Measurements from ENCODE around the gene MYCBP. TPM values are rescaled to one million over a fixed set of nuclear protein-coding genes. Genes with fewer than 3 reads are reported as not detected.
"Not testable (repeated sequence)": the region's sequence is repeated elsewhere in the genome, so short reads cannot be mapped to it uniquely, and the experiment has no call there.

Gene MYCBP
- total RNA-seq, 1 experiment from 2014 or later, result 33.1 TPM

GRCh38 chr1:38915352-38915948, 42.3 kb upstream of the MYCBP start:
- Histone ChIP-seq H3K9ac (ENCODE audit: extremely low read depth, insufficient read length, low read length) (no peak overlapping the region), H4K5ac (ENCODE audit: insufficient read length, low read depth, low read length) (no peak overlapping the region), H4K91ac (ENCODE audit: insufficient read length, low read depth, low read length) (no peak overlapping the region), H2BK5ac (ENCODE audit: insufficient read length, low read length) (no peak overlapping the region), H3K4me1 (ENCODE audit: insufficient read depth, low read length) (no peaks in the 10 kb centered on the region), H3K4ac (ENCODE audit: low read depth, low read length) (no peak overlapping the region), H2BK12ac (ENCODE audit: insufficient read length, low read depth, low read length) (no peak overlapping the region), H2AFZ (ENCODE audit: low read length) (no peak overlapping the region), H3K23ac (ENCODE audit: insufficient read length, low read depth, low read length) (no peak overlapping the region), H3K27me3 (ENCODE audit: insufficient read depth, low read length) (no peaks in the 10 kb centered on the region), H2AK5ac (ENCODE audit: insufficient read length, low read length) (no peak overlapping the region), H3K18ac (ENCODE audit: insufficient read length, low read depth, low read length) (no peak overlapping the region), H3K4me2 (ENCODE audit: insufficient read depth, insufficient read length, low read length) (no peak overlapping the region), H2BK15ac (ENCODE audit: low read depth, low read length) (no peak overlapping the region), H2BK20ac (ENCODE audit: low read depth, low read length, poor library complexity, severe bottlenecking) (no peak overlapping the region), H2BK120ac (ENCODE audit: low read depth, low read length, poor library complexity, severe bottlenecking) (no peak overlapping the region), H4K20me1 (ENCODE audit: control insufficient read depth, insufficient read depth, insufficient read length) (no peaks in the 10 kb centered on the region), H4K8ac (replicated peaks; ENCODE audit: insufficient read length, low read depth, low read length) (no peak overlapping the region), H3T11ph (ENCODE audit: low read length) (no peak overlapping the region), H3K79me2 (ENCODE audit: insufficient read depth, low read length) (no peaks in the 10 kb centered on the region), H3K56ac (ENCODE audit: insufficient read length, low read depth, low read length) (no peak overlapping the region), H3K23me2 (ENCODE audit: insufficient read length, low read depth, low read length, poor library complexity, severe bottlenecking) (no peaks in the 10 kb centered on the region), H3K79me1 (ENCODE audit: insufficient read depth, low read depth, low read length, poor library complexity, severe bottlenecking) (no peaks in the 10 kb centered on the region), H3K9me3 (ENCODE audit: control insufficient read depth, low read depth, low read length) (no peaks in the 10 kb centered on the region), H3K27ac (ENCODE audit: insufficient read length, low read depth, low read length) (no peak overlapping the region), H3K14ac (ENCODE audit: insufficient read depth, low read length) (no peak overlapping the region)
- Mint-ChIP-seq H3K27me3 (ENCODE audit: low read depth) (no peaks in the 10 kb centered on the region), H3K4me1 (peaks cover 6% of the 10 kb centered on the region in 2 experiments), H3K4me3 (no peak overlapping the region), H3K36me3 (ENCODE audit: insufficient read depth in 1 of 3, low read depth in 3 of 3) (no peaks in the 10 kb centered on the region), H3K9me3 (no peaks in the 10 kb centered on the region; a peak in 1 of 5 replicates), H3K27ac (0 out of 7 replicates have a peak overlapping the region, but pooled peaks of 1 of the 3 experiments have one; percentile 55)
- TF ChIP-seq CTCF (conservative IDR thresholded peaks at IDR 0.05), result no peak
- WGBS (ENCODE audit: extremely low coverage, insufficient read length, low lambda C conversion rate), result no CpG with 5 or more reads among the region's 3 CpGs
- no peak for DNase-seq

- H2BK5ac ChIP-seq (ENCODE audit: insufficient read length, low read length); H3K27ac ChIP-seq (ENCODE audit: insufficient read length, low read depth, low read length); H3K9me3 ChIP-seq (ENCODE audit: control insufficient read depth, low read depth, low read length); H3K14ac ChIP-seq (ENCODE audit: insufficient read depth, low read length); H3K79me2 ChIP-seq (ENCODE audit: insufficient read depth, low read length); H3K27ac Mint-ChIP-seq; H2BK15ac ChIP-seq (ENCODE audit: low read depth, low read length); H4K20me1 ChIP-seq (ENCODE audit: control insufficient read depth, insufficient read depth, insufficient read length); H3K23me2 ChIP-seq (ENCODE audit: insufficient read length, low read depth, low read length, poor library complexity, severe bottlenecking); H2BK120ac ChIP-seq (ENCODE audit: low read depth, low read length, poor library complexity, severe bottlenecking); H4K5ac ChIP-seq (ENCODE audit: insufficient read length, low read depth, low read length); H2BK12ac ChIP-seq (ENCODE audit: insufficient read length, low read depth, low read length); H2BK20ac ChIP-seq (ENCODE audit: low read depth, low read length, poor library complexity, severe bottlenecking); H4K91ac ChIP-seq (ENCODE audit: insufficient read length, low read depth, low read length); H2AK5ac ChIP-seq (ENCODE audit: insufficient read length, low read length); H3K4me3 Mint-ChIP-seq; H2AFZ ChIP-seq (ENCODE audit: low read length); H3K9ac ChIP-seq (ENCODE audit: extremely low read depth, insufficient read length, low read length); H3K23ac ChIP-seq (ENCODE audit: insufficient read length, low read depth, low read length); H3K4me1 ChIP-seq (ENCODE audit: insufficient read depth, low read length); H3K4ac ChIP-seq (ENCODE audit: low read depth, low read length); H3K27me3 ChIP-seq (ENCODE audit: insufficient read depth, low read length); H3K36me3 Mint-ChIP-seq (ENCODE audit: insufficient read depth in 1 of 3, low read depth in 3 of 3); H3K4me1 Mint-ChIP-seq; H3K79me1 ChIP-seq (ENCODE audit: insufficient read depth, low read depth, low read length, poor library complexity, severe bottlenecking); H3K18ac ChIP-seq (ENCODE audit: insufficient read length, low read depth, low read length); H3K56ac ChIP-seq (ENCODE audit: insufficient read length, low read depth, low read length); H3T11ph ChIP-seq (ENCODE audit: low read length); H3K9me3 Mint-ChIP-seq; H3K27me3 Mint-ChIP-seq (ENCODE audit: low read depth); DNase-seq; H4K8ac ChIP-seq (replicated peaks; ENCODE audit: insufficient read length, low read depth, low read length); H3K4me2 ChIP-seq (ENCODE audit: insufficient read depth, insufficient read length, low read length): not testable (repeated sequence)
- no CpG with 5 or more reads among the region's 8 CpGs for WGBS (ENCODE audit: extremely low coverage, insufficient read length, low lambda C conversion rate)
These were observed 41.8 kb upstream of the MYCBP start for GRCh38 chr1:38914908-38915307.
